Measurements from ENCODE around the gene CNTLN. TPM values are rescaled to one million over a fixed set of nuclear protein-coding genes. Genes with fewer than 3 reads are reported as not detected.
"Not testable (repeated sequence)": the region's sequence is repeated elsewhere in the genome, so short reads cannot be mapped to it uniquely, and the experiment has no call there.

Gene CNTLN
- total and polyA plus RNA-seq, 9 of the 15 experiments (the other 6 are each of a cell fraction or from before 2014, with no cell fraction given) = 0.08 TPM; not detected in 8

DNA sequence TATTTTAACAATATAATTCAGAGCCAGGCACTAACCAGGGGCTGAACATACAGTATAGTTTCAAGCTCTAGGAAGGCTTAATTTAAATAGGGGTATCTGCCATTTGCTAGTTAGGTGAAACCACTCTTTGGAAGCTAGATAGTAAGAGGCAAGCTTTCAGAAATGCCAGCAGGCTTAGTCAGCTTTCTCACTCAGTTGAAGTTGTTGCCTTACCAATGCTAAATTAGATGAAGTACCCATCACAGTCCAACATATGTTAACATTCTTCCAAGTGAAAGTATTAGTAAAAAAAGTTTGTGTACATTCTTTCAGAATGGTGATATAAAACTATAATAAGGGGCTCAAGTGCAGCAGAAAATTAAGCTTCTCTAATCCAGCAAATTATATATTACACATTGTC is 215.0 kb downstream of the CNTLN start (continued):
- TF ChIP-seq ETS1 (conservative IDR thresholded peaks at IDR 0.05; ENCODE audit: control insufficient read depth, low read depth, low read length) (no peak), TCFL5 (CRISPR knock-in tag; conservative IDR thresholded peaks at IDR 0.05) (no peak), KLF1 (tag; IDR thresholded peaks at IDR 0.05) (no peak)
- TF ChIP-seq, protein P1, sequence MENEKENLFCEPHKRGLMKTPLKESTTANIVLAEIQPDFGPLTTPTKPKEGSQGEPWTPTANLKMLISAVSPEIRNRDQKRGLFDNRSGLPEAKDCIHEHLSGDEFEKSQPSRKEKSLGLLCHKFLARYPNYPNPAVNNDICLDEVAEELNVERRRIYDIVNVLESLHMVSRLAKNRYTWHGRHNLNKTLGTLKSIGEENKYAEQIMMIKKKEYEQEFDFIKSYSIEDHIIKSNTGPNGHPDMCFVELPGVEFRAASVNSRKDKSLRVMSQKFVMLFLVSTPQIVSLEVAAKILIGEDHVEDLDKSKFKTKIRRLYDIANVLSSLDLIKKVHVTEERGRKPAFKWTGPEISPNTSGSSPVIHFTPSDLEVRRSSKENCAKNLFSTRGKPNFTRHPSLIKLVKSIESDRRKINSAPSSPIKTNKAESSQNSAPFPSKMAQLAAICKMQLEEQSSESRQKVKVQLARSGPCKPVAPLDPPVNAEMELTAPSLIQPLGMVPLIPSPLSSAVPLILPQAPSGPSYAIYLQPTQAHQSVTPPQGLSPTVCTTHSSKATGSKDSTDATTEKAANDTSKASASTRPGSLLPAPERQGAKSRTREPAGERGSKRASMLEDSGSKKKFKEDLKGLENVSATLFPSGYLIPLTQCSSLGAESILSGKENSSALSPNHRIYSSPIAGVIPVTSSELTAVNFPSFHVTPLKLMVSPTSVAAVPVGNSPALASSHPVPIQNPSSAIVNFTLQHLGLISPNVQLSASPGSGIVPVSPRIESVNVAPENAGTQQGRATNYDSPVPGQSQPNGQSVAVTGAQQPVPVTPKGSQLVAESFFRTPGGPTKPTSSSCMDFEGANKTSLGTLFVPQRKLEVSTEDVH (IDR thresholded peaks at IDR 0.05; ENCODE audit: low read depth, partially characterized antibody) = no peak

GRCh38 chr9:17354006-17354405 is 219.2 kb downstream of the CNTLN start:
- H3K9me1 ChIP-seq (ENCODE audit: control insufficient read depth, insufficient read depth, low read length); H3K27me3 ChIP-seq (ENCODE audit: control insufficient read depth in 2 of 2, insufficient read depth in 2 of 2, low read length in 2 of 2); H3K36me3 ChIP-seq (ENCODE audit: control insufficient read depth, insufficient read depth, low read length); H3K27ac ChIP-seq (ENCODE audit: extremely low read depth, low read depth, low read length); H3K79me2 ChIP-seq (ENCODE audit: control insufficient read depth, insufficient read depth, low read length); H3K9ac ChIP-seq (ENCODE audit: insufficient read depth in 1 of 2, low read depth in 2 of 2, low read length in 2 of 2); ATAC-seq; DNase-seq (ENCODE audit: extremely low read depth in 1 of 4, low spot score in 3 of 4); H2AFZ ChIP-seq (ENCODE audit: low read depth, low read length); FAIRE-seq; H3K4me1 ChIP-seq (replicated peaks in 1 of 2; ENCODE audit: control insufficient read depth in 2 of 2, insufficient read depth in 2 of 2, low read length in 2 of 2); H4K20me1 ChIP-seq (replicated peaks; ENCODE audit: control insufficient read depth, insufficient read depth, low read length); BruUV-seq (replicated peaks); H3K4me2 ChIP-seq (ENCODE audit: insufficient read depth, low read length); intact Hi-C loops (cut with micrococcal nuclease); H3K4me3 ChIP-seq; POLR2A ChIA-PET; CTCF ChIA-PET (ENCODE audit: low intra/inter-chr PET ratio); in situ Hi-C loops (cut with MboI); H3K9me3 ChIP-seq (replicated peaks; ENCODE audit: control insufficient read depth, insufficient read depth, low read depth, low read length): not testable (repeated sequence)
- 2% methylated on average over 6 of the region's 25 CpGs for WGBS (ENCODE audit: insufficient coverage, low coverage, missing lambda C conversion rate)
